HG02981 (cell line): Measurements from ENCODE around the gene CARD10.
"Not testable (repeated sequence)": the region's sequence is repeated elsewhere in the genome, so short reads cannot be mapped to it uniquely, and the experiment has no call there.

Experiments used
- ATAC-seq: cut with Tn5 transposase; IDR thresholded peaks from one replicate; pipeline ENCODE4 v1.9.1; 2021; ENCODE audit warnings: mild to moderate bottlenecking, moderate library complexity; ENCODE audit not compliant: unreplicated experiment

The CARD10 gene

DNA sequence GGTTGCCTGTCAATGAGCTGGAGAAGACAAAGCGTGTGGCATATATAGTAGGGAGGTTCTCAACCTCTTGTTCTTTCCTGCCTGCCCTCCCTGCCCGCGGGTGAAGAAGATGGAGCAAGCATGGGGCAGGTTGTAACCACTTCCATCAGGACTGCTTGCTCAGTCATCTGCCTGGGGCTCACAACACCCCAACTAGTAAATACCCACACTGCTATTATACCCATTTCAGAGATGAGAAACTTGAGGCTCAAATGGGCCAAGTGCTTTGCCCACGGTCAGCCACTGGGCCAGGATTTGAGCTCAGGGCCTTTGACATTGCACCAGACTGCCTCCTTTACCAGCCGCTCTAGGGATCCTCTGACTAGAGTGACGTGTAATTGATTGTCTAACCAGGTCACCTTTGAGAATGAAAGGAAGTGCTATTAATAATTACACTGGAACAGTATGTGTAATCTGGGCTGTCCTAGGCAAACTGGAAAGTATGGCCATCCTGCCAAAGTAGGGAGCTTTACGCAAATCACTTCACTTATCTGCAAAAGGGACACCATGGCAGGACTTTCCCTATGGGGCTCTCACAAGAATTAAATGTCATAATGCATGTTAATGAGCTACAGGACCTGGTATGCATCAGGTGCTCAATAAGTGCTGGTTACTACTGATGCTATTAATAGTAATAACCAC lies 38.2 kb upstream of the CARD10 start:
- ATAC-seq, result no peak

DNA sequence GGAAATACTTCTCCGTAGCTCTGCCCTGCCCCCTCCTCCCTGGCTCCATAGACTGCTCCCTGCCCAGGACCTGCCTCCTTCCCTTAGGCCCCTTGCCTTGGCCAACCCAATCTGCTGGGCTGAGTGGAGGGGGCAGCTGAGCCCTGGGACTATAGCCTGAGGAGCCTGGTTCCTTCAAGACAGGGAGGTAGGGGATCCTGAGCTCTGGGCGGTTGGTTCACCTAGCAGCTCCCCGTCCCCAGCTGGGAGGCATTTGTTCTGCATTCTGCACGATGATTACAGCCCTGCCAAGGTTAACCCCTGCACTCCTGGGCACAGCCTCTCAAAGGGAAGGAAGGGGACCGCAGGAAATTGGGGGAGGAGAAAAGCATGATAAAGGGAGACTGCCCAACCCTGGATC lies 37.5 kb upstream of the CARD10 start:
- ATAC-seq, result no peak

DNA sequence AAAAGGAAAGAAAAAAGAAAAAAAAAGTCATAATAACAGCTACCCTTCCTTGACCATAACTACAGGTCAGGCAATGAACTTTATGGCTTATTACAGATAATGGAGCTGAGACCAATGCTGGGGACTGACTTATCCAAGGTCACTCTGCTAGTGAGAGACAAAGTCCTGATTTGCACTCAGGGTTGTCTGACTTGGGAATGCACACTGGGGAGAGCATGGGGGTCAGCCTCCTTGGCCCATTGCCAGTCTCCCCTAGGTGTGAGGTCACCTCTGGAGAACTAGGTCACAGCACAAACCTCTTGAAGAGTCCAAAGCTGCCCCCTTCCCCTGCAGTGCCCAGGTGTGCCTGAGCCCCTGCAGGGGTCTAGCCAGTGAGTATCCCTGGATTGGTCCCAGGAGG lies 35.8 kb upstream of the CARD10 start:
- ATAC-seq, result no peak

DNA sequence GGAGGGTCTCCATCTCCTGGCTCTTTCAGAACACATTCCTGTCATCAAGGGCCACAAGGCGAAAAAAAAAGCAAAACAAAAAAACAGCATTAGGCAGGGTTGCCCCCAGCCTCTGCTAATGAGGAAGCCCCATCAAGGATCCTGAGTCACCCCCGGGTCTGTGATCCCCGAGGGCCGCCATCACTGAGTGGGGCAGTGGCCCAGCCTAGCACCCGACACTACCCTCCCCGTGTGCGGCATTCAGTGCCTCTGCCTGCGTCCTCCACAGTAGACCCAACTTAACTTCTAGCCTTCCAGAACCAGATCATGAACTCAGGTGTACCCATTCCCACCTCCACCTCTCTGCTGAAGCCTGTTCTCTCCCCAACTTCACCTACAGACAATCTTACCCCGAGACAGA lies 34.5 kb upstream of the CARD10 start:
- no peak for ATAC-seq

DNA sequence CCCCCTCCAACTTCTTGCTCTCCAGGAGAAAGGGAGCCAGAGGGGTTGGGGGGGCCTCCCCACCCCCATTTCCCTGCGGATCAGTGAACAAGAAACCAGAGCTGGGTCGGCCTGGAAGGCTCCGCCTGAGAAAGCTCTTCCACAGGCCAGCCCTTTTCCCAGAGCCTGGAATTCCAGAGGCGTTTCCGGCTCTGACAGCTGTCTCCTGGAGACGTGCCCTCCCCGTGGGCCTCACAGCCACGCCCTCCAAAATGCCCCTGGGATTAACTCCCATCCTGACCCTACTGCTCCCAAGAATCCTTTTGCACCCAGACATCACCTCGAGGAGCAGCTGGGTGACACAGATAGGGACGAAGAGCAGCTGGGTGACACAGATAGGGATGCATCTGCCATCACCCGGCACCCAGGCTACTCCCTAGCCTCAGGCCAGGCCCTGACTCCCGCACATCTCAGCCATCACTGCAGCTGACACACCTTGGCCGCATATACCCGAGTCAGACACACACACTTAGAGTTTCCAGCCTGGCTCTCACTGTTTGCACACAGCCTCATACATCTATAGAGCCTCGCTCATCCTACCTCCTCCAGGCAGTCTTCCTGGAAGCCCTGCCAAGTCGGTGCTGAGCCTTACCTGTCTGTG lies 33.4 kb upstream of the CARD10 start:
- ATAC-seq, result no peak

- no peak for ATAC-seq
Measured at GRCh38 chr22:37551981-37552380, 32.8 kb upstream of the CARD10 start.

DNA sequence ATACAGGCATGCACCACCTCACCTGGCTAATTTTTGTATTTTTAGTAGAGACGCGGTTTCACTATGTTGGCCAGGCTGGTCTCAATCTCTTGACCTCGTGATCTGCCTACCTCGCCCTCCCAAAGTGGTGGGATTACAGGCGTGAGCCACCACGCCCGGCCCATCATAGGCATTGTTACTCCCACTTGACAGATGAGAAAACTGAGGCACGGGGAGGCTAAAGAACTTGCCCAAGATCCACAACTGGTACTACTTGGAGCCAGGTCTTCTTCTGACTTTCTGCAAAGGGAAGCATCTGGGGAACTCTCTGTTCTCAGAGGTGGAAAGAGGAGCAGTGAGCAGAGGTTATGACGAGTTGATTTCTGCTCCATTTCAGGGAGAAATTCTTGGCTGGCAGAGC lies 31.7 kb upstream of the CARD10 start:
- ATAC-seq, result not testable (repeated sequence)

- ATAC-seq, result no peak
Measured at GRCh38 chr22:37549704-37550059, 30.5 kb upstream of the CARD10 start.

DNA sequence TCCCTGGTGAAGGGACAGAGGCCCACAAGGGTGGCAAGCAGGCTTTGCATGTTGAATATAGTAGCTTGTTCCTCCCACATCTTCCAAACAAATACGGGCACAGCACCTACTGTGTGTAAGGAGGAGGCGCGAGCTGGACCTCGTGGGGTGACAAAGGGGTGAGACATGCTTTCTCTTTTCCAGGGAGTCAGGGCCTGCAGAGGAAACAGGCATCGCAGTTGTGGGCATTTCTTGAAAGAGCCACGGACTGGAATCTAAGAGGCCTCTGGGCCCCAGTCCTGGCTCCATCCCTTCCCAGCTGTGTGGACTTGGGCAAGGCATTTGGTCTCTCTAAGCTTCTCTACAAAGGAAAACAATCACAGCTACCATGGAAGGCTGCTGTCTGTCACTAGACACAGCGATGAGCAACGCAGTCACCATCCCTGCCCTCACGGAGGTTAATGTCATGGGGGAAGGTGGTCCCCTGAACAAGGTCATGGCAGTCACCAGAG lies 28.1 kb upstream of the CARD10 start:
- ATAC-seq, result no peak

DNA sequence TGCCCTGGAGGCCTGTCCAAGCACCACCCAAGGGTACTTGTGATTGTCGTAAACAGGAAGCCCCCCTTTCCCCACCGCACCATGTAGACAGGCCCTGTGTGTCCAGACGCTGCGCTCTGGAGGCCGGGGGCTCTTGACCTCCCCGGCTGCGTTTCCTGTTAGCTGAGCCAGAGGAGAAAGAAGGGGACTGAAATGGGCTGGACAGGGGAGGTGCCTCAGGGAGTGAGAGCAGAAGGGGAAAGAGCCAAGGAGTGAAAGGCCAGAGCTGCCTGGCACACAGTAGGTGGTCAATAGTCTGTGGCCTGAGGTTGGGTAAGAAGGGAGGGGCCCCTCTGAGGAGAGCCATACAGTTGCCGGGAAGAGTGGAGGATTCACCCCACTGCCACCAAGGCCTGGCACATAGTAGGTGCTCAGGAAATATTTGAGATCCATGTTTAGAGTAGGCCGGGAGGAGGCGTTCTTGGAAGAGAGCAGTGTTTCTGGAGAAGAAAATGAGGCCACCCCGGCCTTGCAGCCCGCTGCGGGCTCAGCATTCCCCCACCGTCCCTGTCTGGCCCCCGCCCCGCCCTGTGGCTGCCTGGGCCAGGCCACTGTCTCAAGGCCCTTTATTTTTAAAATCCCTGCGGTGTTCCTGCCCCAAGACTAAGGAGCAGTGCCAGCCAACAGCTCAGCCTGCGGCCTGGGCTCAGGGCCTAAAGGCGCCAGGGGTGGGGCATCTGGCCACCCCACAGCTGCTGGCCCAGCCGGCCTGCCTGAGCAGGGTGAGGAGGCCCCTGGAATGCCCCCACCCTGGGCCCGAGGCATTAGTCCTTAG lies 27.4 kb upstream of the CARD10 start:
- no peak for ATAC-seq

DNA sequence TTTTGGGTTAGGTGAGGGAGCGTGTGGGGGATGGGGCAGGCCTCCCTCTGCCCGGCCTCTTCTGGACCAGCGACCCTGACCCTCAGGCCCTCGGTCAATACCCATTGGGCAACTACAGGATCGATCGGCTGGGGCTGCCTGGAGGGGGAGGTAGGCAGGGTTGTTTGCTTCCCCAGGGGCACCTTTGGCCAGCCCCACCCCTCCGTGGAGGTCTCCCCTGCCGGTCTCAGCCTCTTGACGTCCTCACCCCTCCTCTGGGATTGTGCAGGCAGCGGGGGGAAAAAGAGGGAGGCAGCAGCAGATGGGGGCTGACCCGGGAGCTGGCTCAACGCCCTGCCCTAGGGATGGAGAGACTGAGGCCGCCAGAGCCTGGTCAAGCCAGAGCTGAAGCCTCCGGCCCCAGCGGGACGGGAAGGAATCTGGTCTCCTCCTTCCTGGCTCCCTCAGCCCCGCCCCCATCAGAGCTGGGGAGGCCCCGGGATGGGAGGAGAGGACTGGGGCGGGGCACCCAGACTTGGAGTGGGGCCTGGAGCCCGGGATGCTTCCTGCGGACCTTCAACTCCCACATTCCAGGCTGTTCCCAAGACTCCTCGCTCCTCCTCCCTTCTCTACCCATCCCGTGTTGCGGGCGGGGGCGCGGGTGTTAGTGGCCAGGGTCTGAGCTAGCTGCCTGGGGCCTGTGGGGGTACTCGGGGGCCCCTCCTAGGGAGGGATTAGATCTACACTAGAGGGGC lies 26.7 kb upstream of the CARD10 start:
- no peak for ATAC-seq

- no peak for ATAC-seq
Measured at GRCh38 chr22:37544955-37545702, 25.9 kb upstream of the CARD10 start.

DNA sequence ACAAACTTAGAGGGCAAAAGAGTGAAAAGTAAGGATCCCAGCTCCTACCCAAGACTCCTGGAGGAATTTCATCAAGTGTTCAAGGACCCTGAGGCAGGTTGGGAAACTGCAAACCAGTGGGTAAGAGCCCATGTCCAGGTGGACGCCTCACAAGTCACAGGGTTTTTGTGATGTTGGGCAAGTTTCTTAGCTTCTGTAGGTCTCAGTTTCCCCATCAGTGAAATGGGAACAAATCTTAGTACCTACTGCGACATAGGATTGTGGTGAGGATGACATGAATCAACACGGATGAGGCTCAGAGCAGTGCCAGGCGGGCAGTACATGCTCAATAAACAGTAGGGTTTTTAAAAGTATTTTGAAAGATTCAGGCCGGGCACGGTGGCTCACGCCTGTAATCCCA lies 23.7 kb upstream of the CARD10 start:
- ATAC-seq, result no peak

DNA sequence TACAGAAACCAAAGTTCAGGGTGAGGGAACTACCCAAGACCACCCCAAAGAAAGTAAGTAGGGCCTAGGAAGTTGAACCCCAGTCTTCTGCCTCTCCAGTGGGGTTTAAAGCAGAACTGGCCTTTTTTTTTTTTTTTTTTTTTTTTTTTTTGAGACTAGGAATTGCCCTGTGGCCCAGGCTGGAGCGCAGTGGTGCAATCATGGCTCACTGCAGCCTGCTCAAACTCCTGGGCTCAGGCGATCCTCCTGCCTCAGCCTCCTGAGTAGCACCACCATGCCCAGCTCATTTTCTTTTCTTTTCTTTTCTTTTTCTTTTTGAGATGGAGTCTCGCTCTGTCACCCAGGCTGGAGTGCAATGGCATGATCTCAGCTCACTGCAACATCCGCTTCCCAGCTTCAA lies 23.2 kb upstream of the CARD10 start:
- ATAC-seq, result not testable (repeated sequence)

- ATAC-seq, result not testable (repeated sequence)
Measured at GRCh38 chr22:37539790-37540189, 20.6 kb upstream of the CARD10 start.

DNA sequence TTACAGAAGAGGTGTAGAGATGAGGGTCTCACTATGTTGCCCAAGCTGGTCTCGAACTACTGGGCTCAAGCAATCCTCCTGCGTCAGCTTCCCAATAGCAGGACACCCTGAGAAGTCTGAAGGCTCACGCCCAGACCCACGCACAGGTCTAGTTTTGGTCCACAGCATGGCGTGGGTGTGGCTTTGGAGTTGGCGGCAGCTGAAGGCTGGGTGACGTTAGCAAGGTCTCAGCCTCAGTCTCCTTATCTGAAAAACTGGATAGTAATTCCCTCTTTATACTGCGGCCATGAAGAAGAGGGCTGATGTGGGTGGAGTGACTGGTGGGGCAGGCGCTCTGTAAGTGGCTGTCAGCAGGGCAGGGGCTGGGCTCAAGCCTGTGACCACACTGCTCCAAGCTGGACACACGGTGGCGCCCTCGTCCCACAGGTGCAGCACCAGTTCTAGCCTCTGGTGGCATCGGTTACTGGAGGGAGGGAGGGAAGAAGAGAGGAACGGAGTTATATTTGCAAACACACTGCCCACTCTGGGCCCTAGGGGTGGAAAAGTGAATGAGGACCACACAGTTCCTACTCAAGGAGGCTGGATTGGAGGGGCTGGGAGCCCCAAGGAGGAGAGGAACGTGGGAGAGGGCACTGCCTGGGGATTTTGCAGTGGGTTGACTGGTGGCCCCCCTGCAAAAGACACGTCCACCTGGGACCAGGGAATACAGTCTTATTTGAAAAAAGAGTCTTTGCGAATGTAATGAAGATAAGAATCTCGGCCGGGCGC lies 19.6 kb upstream of the CARD10 start:
- peak; percentile 94 for ATAC-seq

DNA sequence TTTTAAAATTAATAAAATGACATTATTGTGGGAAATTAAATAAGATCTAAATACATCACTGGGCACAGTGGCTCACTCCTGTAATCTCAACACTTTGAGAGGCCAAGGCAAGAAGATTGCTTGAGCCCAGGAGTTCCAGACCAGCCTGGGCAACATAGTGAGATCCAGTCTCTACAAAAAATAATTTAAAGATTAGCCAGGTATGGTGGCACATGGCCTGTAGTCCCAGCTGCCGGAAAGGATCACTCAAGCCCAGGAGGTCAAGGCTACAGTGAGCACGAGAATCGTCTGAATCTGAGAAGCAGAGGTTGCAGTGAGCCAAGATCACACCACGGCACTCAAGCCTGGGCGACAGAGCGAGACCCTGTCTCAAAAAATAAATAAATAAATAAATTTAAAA lies 15.9 kb upstream of the CARD10 start:
- ATAC-seq, result no peak

- no peak for ATAC-seq
Measured at GRCh38 chr22:37534445-37534844, 15.2 kb upstream of the CARD10 start.

GRCh38 chr22:37533995-37534394 lies 14.8 kb upstream of the CARD10 start:
- ATAC-seq, result no peak
